Uterus (tissue), 4 donors: ENCODE data around the gene ABCC2. TPM values are rescaled to one million over a fixed set of nuclear protein-coding genes. Genes with fewer than 3 reads are reported as not detected.

Experiments
- DNase-seq, 2 donors: peaks; one replicate each; pipeline ENCODE4 v3.0.0-alpha.2; 2019 to 2020
- H3K27ac ChIP-seq, 2 donors: fragments of 200-600 bp; sonication (generic); 1 replicate in 1 of 2; 2 replicates in 1 of 2; pipeline ENCODE4 v1.5.1; 2016 to 2018
- H3K27me3 ChIP-seq, 2 donors: fragments of 200-600 bp; sonication (generic); one replicate each; pipeline ENCODE4 v1.5.1; 2018 to 2019; ENCODE audit warnings: control low read depth in 1 of 2
- H3K36me3 ChIP-seq, 2 donors: fragments of 200-600 bp; sonication (generic); one replicate each; pipeline ENCODE4 v1.5.1; 2019; ENCODE audit warnings: control low read depth in 1 of 2
- H3K4me1 ChIP-seq, 2 donors: fragments of 200-600 bp; sonication (generic); one replicate each; pipeline ENCODE4 v1.5.1; 2018 to 2019; ENCODE audit warnings: control low read depth in 1 of 2
- H3K4me3 ChIP-seq, 2 donors: fragments of 200-600 bp; sonication (generic); 1 replicate in 1 of 2; 2 replicates in 1 of 2; pipeline ENCODE4 v1.5.1; 2018 to 2019; ENCODE audit warnings: mild to moderate bottlenecking in 1 of 2
- H3K9me3 ChIP-seq, 2 donors: fragments of 200-600 bp; sonication (generic); one replicate each; pipeline ENCODE4 v1.5.1; 2019; ENCODE audit warnings: control low read depth in 1 of 2
- POLR2A ChIP-seq, 2 donors: fragments of 450-650 bp; IDR thresholded peaks; one replicate each; pipeline ENCODE4 v1.6.1; 2016; ENCODE audit warnings: antibody characterized with exemption in 2 of 2, mild to moderate bottlenecking in 1 of 2, moderate library complexity in 1 of 2
- intact Hi-C: fragments of 100-400 bp; cut with DNase I; formaldehyde crosslinking; loops from one replicate; pipeline ENCODE4 v1.15.1; 2023; ENCODE audit warnings: low total_unique reads
- total RNA-seq, 4 donors: library from RNA; depleted of rRNA in 3 of 4; stranded (reverse); fragments of >200 nt in 3 of 4; gene quantifications; one replicate each; pipeline versions ENCODE4 v1.1.0 to v1.2.4, GENCODE V29; 2014 to 2023
- TF ChIP-seq, protein P1 (sequence below), 4 experiments: fragments of 200-600 bp in 2 of 4; fragments of 450-650 bp in 2 of 4; sonication (generic) in 2 of 4; IDR thresholded peaks; one replicate each; pipeline ENCODE4 v1.5.1; 2016 to 2019; ENCODE audit warnings: antibody characterized with exemption in 4 of 4, mild to moderate bottlenecking in 2 of 4, moderate library complexity in 1 of 4
- donor health status: DM: yes; HTN: yes; CAD: no.

Gene ABCC2
- total RNA-seq, 4 donors from 2014 or later, result 0.29 to 3.0 (median 1.2) TPM

DNA sequence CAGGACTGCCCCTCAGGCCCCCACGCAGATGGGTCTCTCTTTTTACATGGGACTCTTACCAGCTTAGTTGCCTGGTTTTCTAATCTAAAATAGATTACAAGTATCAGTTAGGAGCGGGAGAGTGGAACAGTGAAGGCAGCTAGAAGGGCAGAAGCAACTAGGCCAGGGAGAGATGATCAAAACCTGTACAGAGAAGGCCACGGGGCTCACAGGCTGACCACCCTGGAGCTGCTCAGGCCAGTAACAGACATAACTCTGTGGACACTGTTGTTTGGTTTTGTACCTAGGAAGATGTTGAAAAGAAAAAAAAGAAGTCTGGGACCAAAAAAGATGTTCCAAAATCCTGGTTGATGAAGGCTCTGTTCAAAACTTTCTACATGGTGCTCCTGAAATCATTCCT lies 16.5 kb downstream of the ABCC2 start:
- Histone ChIP-seq H3K4me1 (no peaks in the 10 kb centered on the region), H3K36me3 (no peaks in the 10 kb centered on the region), H3K9me3 (no peaks in the 10 kb centered on the region), H3K4me3 (no peak overlapping the region), H3K27me3 (no peaks in the 10 kb centered on the region), H3K27ac (no peak overlapping the region)
- TF ChIP-seq, protein P1, sequence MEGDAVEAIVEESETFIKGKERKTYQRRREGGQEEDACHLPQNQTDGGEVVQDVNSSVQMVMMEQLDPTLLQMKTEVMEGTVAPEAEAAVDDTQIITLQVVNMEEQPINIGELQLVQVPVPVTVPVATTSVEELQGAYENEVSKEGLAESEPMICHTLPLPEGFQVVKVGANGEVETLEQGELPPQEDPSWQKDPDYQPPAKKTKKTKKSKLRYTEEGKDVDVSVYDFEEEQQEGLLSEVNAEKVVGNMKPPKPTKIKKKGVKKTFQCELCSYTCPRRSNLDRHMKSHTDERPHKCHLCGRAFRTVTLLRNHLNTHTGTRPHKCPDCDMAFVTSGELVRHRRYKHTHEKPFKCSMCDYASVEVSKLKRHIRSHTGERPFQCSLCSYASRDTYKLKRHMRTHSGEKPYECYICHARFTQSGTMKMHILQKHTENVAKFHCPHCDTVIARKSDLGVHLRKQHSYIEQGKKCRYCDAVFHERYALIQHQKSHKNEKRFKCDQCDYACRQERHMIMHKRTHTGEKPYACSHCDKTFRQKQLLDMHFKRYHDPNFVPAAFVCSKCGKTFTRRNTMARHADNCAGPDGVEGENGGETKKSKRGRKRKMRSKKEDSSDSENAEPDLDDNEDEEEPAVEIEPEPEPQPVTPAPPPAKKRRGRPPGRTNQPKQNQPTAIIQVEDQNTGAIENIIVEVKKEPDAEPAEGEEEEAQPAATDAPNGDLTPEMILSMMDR (IDR thresholded peaks at IDR 0.05), result no peak
- no peak for DNase-seq
- intact Hi-C loops, result no loop called here

DNA sequence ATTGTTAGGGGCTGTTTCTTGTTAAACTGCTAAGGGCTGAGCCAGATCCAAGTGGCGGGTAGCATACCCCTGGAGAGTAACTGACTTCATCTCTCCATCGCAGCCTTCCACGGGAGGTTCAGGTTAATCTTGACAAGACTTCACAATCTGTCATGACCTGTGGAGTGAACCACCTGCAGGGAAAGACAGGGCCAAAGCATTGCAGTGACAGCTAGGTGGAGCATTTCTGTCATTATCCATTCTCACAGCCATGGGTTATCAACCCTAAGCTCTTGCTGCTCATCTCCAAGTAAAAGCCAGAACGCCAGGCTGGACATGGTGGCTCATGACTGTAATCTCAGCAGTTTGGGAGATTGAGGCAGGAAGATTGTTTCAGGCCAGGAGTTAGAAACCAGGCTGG lies 17.2 kb downstream of the ABCC2 start:
- no peaks in the 10 kb centered on the region for H3K4me1 ChIP-seq
- intact Hi-C loops, result no loop called here
- H3K9me3 ChIP-seq, result no peaks in the 10 kb centered on the region
- no peaks in the 10 kb centered on the region for H3K27me3 ChIP-seq
- no peak for TF ChIP-seq POLR2A (IDR thresholded peaks at IDR 0.05)
- TF ChIP-seq, protein P1 (IDR thresholded peaks at IDR 0.05), result no peak
- no peak for DNase-seq
- no peak overlapping the region for H3K27ac ChIP-seq
- H3K4me3 ChIP-seq, result no peak overlapping the region
- no peaks in the 10 kb centered on the region for H3K36me3 ChIP-seq

DNA sequence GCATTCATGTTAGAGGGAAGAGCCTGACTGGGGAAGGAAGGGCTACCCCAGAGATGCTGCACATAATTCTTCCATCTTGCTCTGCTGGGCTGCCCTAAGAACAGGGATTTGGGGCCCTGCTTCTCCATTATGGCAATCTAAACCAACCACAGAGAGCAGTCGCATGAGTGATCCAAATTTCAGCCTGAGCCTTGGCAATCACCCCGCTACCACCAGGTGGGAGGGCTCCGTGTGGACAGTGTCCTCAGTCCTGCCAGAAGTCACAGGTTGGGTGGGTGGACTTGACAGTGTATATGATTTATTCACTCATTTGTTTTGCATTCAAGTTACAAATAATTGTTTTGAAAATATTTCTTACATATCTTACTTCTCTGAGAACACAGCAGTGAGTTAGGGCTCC lies 22.0 kb downstream of the ABCC2 start:
- H3K4me1 ChIP-seq, result no peaks in the 10 kb centered on the region
- intact Hi-C loops, result no loop called here
- H3K4me3 ChIP-seq, result no peak overlapping the region
- no peaks in the 10 kb centered on the region for H3K36me3 ChIP-seq
- no peaks in the 10 kb centered on the region for H3K27me3 ChIP-seq
- TF ChIP-seq POLR2A (IDR thresholded peaks at IDR 0.05), result no peak
- TF ChIP-seq, protein P1 (IDR thresholded peaks at IDR 0.05), result no peak
- H3K27ac ChIP-seq, result no peak overlapping the region
- DNase-seq, result no peak
- no peaks in the 10 kb centered on the region for H3K9me3 ChIP-seq

DNA sequence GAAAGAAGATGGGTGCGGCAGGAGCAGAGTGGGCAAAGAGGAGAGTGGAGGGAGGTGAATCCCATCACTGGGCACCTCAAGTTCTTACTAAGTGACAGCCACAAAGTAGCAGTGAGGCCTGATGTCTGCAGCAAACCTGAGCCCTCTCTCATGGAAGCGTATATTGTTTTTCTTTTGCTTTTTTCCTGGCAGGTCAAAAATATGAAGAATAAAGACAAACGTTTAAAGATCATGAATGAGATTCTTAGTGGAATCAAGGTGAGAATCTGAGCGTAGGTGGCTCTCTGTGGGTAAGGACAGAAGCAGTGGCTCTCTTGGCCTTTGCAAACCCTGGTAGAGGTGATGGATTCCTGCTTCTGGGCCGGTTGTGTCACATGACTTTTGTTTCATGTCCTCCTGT lies 22.8 kb downstream of the ABCC2 start:
- DNase-seq, result no peak
- Histone ChIP-seq H3K27ac (no peak overlapping the region), H3K9me3 (no peaks in the 10 kb centered on the region), H3K36me3 (no peaks in the 10 kb centered on the region), H3K27me3 (no peaks in the 10 kb centered on the region), H3K4me3 (no peak overlapping the region), H3K4me1 (no peaks in the 10 kb centered on the region)
- TF ChIP-seq POLR2A (IDR thresholded peaks at IDR 0.05), result no peak
- TF ChIP-seq, protein P1 (IDR thresholded peaks at IDR 0.05), result no peak
- intact Hi-C loops, result no loop called here

DNA sequence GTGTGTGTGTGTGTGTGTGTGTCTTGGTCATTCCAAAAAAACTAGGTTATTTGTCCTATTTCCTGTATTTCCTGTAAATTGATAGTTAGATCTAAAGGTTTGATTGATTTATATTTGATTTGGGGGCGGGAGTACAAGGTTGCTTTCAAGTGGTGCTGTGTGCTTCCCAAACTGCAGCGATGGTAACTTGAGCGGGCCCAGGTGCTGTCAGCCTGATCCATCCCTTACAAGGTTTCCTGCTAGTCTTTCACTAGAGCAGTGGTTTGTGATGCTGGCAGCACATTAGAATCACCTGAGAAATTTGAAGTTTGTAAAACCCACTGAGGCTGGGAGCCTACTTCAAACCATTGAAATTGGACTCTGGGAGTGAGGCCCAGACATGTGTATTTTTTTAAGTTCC lies 23.7 kb downstream of the ABCC2 start:
- no peak overlapping the region for H3K27ac ChIP-seq
- no peak for DNase-seq
- no peaks in the 10 kb centered on the region for H3K36me3 ChIP-seq
- no peaks in the 10 kb centered on the region for H3K4me1 ChIP-seq
- H3K9me3 ChIP-seq, result no peaks in the 10 kb centered on the region
- H3K4me3 ChIP-seq, result no peak overlapping the region
- H3K27me3 ChIP-seq, result no peaks in the 10 kb centered on the region
- TF ChIP-seq POLR2A (IDR thresholded peaks at IDR 0.05), result no peak
- TF ChIP-seq, protein P1 (IDR thresholded peaks at IDR 0.05), result no peak
- intact Hi-C loops, result no loop called here
